SH-SY5Y (cell line): ENCODE data around the gene CHFR.

Experiments used
- GATA2 ChIP-seq: IDR thresholded peaks from 2 replicates; pipeline ENCODE4 v1.6.1; 2011; ENCODE audit warnings: mild to moderate bottlenecking, low read depth, low read length
- GATA3 ChIP-seq: IDR thresholded peaks from 2 replicates; pipeline ENCODE4 v1.6.1; 2011; ENCODE audit warnings: low read depth, mild to moderate bottlenecking, low read length, moderate library complexity

Gene CHFR

GRCh38 chr12:132904718-132905328, 17.4 kb upstream of the CHFR start:
- TF ChIP-seq GATA2, result no peak
- TF ChIP-seq GATA3, result no peak

- TF ChIP-seq GATA3, result no peak
- no peak for TF ChIP-seq GATA2
These were observed 11.6 kb upstream of the CHFR start for GRCh38 chr12:132899033-132899432.

DNA sequence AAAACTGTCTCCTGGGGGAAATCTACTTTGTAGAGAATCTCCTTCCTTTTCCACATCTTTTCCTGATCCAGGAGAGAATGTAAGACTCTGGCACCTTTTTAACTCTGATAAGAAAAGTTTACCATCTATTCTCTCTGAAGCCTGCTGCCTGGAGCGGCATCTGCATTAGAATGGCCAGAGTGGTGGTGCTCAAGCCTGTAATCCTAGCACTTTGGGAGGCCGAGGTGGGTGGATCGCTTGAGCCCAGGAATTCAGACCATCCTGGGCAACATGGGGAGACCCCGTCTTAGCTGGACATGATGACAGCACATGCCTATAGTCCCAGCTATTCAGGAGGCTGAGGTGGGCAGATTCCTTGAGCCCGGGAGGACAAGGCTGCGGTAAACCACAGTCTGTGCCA, 1.4 kb upstream of the CHFR start:
- no peak for TF ChIP-seq GATA3
- no peak for TF ChIP-seq GATA2

DNA sequence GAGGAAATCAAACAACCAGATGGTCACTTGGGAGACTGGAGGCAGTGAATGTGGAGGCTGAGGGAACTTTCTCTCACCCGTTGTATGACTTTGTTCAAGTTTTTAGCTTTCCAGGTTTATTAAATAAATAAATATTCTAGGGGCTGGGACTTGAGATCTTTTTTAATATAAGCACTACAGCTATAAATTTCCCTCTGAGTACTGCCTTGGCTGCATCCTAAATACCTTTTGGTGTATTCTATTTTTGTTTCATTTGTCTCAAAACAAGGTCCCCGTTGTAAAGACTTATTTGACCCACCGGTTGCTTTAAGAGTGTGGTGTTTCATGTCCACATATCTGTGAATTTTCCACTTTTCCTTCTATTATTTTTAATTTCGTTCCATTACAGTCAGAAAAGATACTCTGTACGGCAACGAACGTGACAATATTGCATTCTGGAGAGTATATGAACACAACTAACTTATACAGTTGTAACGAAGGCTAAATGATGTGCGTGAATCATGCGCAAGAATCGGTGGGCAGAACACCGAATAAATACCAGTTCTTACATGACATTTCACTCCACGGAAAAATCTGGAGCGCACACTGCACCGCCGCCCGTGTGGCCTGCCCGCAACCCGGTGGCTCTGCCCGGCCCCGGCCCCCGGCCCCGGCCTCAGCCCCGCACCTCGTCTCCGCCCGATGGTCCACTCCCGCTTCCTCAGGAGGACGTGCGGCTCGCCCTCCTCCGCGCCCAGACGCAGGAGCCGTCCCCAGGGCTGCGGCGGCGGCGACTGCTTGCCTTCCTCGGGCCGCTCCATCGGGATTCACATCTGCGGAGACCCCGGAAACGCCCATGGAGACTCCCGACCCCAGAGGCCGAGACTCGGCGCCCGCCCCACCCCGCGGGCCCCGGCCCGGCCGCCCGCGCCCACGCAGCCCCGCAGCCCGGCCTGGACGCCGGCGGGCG, 602 bp downstream of the CHFR start:
- TF ChIP-seq GATA3 (no peak), GATA2 (no peak)

- TF ChIP-seq GATA2 (no peak), GATA3 (no peak)
These were observed 5.6 kb downstream of the CHFR start for GRCh38 chr12:132881818-132882217.

- TF ChIP-seq GATA3 (no peak), GATA2 (no peak)
These were observed 13.2 kb downstream of the CHFR start for GRCh38 chr12:132874175-132874574.

- TF ChIP-seq GATA3 (no peak), GATA2 (no peak)
These were observed 13.7 kb downstream of the CHFR start for GRCh38 chr12:132873724-132874123.

DNA sequence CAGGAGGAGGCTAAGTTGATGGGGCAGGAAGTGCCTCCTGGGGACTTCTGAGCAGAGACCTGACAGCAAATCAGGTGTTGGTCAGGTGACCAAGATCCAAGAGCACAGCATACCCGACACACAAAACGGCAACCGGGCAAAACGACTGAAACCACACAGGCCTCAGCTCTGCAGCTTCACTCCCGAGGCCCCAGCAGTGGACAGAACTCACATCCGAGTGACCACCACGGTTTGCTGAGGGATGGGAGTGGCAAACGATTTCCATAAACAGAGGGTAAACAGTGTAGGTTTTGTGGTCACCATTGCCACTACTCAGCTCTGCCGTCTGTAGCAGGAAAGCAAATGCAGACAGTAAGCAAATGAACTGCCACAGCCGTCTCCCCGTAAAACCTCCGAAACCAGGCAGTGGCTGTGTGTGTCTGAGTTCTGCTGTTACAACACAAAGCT, 14.4 kb downstream of the CHFR start:
- TF ChIP-seq GATA3 (no peak), GATA2 (no peak)

GRCh38 chr12:132872073-132872855, 15.1 kb downstream of the CHFR start:
- TF ChIP-seq GATA2, result no peak

GRCh38 chr12:132869551-132869950, 17.9 kb downstream of the CHFR start:
- no peak for TF ChIP-seq GATA3
- no peak for TF ChIP-seq GATA2

GRCh38 chr12:132866251-132866828, 21.1 kb downstream of the CHFR start:
- no peak for TF ChIP-seq GATA2
- no peak for TF ChIP-seq GATA3

DNA sequence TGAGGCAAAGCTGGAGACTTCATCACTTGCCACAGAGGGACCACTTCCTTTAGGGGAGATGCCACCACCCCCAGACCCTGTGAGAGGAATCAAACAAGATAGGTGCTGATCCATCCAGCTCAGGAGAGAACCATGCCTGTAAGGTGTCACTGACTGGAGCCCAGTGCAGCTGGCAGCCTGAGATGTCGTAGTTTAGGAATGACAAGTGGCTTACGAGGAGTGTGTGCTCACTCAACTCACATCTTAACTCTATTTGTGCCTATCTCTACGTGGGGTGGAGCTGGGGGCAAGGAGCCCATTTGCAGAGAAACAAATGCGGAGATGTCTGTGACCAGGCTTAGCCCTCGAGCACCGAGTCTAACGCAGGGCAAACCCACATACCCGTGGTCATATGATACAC, 25.8 kb downstream of the CHFR start:
- TF ChIP-seq GATA3 (no peak), GATA2 (no peak)

GRCh38 chr12:132858718-132859266, 28.6 kb downstream of the CHFR start:
- no peak for TF ChIP-seq GATA3
- TF ChIP-seq GATA2, result no peak

DNA sequence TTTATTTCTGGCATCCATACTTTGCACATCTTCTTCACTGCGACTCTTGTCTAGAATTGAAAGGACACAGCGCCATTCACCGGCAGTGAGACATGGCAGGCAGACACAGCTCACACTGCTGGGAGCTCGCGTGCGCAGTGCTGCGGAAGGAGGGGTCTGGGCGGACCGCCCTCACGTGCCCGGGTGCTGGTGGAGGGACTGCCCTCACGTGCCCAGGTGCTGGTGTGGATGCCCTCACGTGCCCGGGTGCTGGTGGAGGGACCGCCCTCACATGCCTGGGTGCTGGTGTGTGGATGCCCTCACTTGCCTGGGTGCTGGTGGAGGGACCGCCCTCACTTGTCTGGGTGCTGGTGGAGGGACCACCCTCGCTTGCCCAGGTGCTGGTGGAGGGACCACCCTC, 30.8 kb downstream of the CHFR start:
- TF ChIP-seq GATA2, result no peak
